ENCODE results near the gene DACT1. TPM values are rescaled to one million over a fixed set of nuclear protein-coding genes. Genes with fewer than 3 reads are reported as not detected.

The DACT1 gene
- total RNA-seq, 4 donors from 2014 or later: 10.1 to 34.6 (median 13.0) TPM

Other genes with a start within 250 kb of the DACT1 start
- not detected for gene TOMM20L, start 242.0 kb upstream of the DACT1 start, total RNA-seq
- gene TIMM9, start 210.4 kb upstream of the DACT1 start, total RNA-seq: 10 to 100 TPM; 40.4 to 87.2 (median 59.8) TPM
- 10 to 100 TPM; 18.7 to 26.3 (median 21.2) TPM for gene KIAA0586, start 210.2 kb upstream of the DACT1 start, total RNA-seq

Measured in thyroid gland (tissue), 4 donors.